K562 (cell line): Measurements from ENCODE around the gene KCNB1. TPM values are rescaled to one million over a fixed set of nuclear protein-coding genes. Genes with fewer than 3 reads are reported as not detected.

Experiments
- ATAC-seq: fragments of 200-7000 bp; cut with Tn5 transposase; 3 replicates; pipeline ENCODE4 v1.9.1; 2020; ENCODE audit warnings: moderate library complexity
- BruUV-seq: library from RNA; stranded (reverse); fragments of 400-500 nt; replicated peaks from 2 replicates; lab custom pipeline; 2021; lab: Mats Ljungman, UMichigan
- CTCF ChIA-PET: fragments of 300-600 bp; formaldehyde crosslinking; extraction: SDS; loops from one replicate; lab custom pipeline; 2021; ENCODE audit warnings: low intra/inter-chr PET ratio; lab: Yijun Ruan, JAX
- POLR2A ChIA-PET: fragments of 300-600, 350-650 bp; sonication (Branson Sonifier 250); formaldehyde crosslinking; extraction: SDS; loops from one replicate; lab custom pipeline; 2021; ENCODE audit warnings: antibody characterized with exemption, inconsistent platforms; lab: Yijun Ruan, JAX
- DNase-seq, 4 experiments: peaks; one replicate each; pipeline versions ENCODE4 v3.0.0 to v3.0.0-alpha.2; 2011 to 2018; ENCODE audit warnings: low spot score in 3 of 4, mixed read lengths in 3 of 4; ENCODE audit errors: extremely low read depth in 1 of 4
- FAIRE-seq: peaks from 2 replicates; lab custom pipeline; 2011; peaks lifted over from hg19 to GRCh38; lab: Jason Lieb, UNC
- H2AFZ ChIP-seq: 2 replicates; pipeline ENCODE4 v1.6.0; 2011; ENCODE audit warnings: low read depth, low read length, control low read depth, inconsistent platforms
- H3K27ac ChIP-seq: fragments of 200-600 bp; 3 replicates; pipeline ENCODE4 v1.8.0; 2011; ENCODE audit warnings: low read depth, mild to moderate bottlenecking, control low read depth, inconsistent platforms, low read length, moderate library complexity, mixed read lengths; ENCODE audit errors: extremely low read depth
- H3K27me3 ChIP-seq, 2 experiments: fragments of 300-600 bp in 1 of 2; 2 replicates in 1 of 2; 3 replicates in 1 of 2; pipeline versions ENCODE4 v1.6.0 to v1.8.0; 2011; ENCODE audit warnings: inconsistent platforms in 2 of 2, low read length in 2 of 2, mild to moderate bottlenecking in 1 of 2, mixed read lengths in 1 of 2, moderate library complexity in 1 of 2; ENCODE audit not compliant: control insufficient read depth in 2 of 2, insufficient read depth in 2 of 2
- H3K36me3 ChIP-seq: fragments of 300-600 bp; 3 replicates; pipeline ENCODE4 v1.8.0; 2011; ENCODE audit warnings: mild to moderate bottlenecking, low read length, inconsistent platforms; ENCODE audit not compliant: control insufficient read depth, insufficient read depth
- H3K4me1 ChIP-seq, 2 experiments: fragments of 200-600 bp in 1 of 2; replicated peaks in 1 of 2; 2 replicates in 1 of 2; 3 replicates in 1 of 2; pipeline versions ENCODE4 v1.5.1 to v1.8.0; 2011; ENCODE audit warnings: inconsistent platforms in 2 of 2, low read length in 2 of 2, mild to moderate bottlenecking in 1 of 2, mixed read lengths in 1 of 2, moderate library complexity in 1 of 2; ENCODE audit not compliant: control insufficient read depth in 2 of 2, insufficient read depth in 2 of 2
- H3K4me2 ChIP-seq: 2 replicates; pipeline ENCODE4 v1.6.1; 2011; ENCODE audit warnings: low read length, control low read depth, inconsistent platforms, mixed read lengths; ENCODE audit not compliant: insufficient read depth
- H3K4me3 ChIP-seq: fragments of 200-600 bp; sonication (generic), shearing (Covaris generic); 2 replicates; pipeline ENCODE4 v1.5.1; 2016; ENCODE audit warnings: control low read depth, inconsistent platforms
- H3K79me2 ChIP-seq: fragments of 200-600 bp; 3 replicates; pipeline ENCODE4 v1.8.0; 2011; ENCODE audit warnings: low read length, inconsistent platforms; ENCODE audit not compliant: control insufficient read depth, insufficient read depth
- H3K9ac ChIP-seq, 2 experiments: 2 replicates each; pipeline versions ENCODE4 v1.6.0 to v1.6.1; 2011; ENCODE audit warnings: low read depth in 2 of 2, low read length in 2 of 2, control low read depth in 1 of 2, inconsistent platforms in 1 of 2, mild to moderate bottlenecking in 1 of 2, mixed read lengths in 1 of 2; ENCODE audit not compliant: insufficient read depth in 1 of 2
- H3K9me1 ChIP-seq: one replicate; pipeline ENCODE4 v1.6.0; 2011; ENCODE audit warnings: inconsistent platforms, mild to moderate bottlenecking, low read length, moderate library complexity; ENCODE audit not compliant: control insufficient read depth, insufficient read depth
- H3K9me3 ChIP-seq: replicated peaks from 2 replicates; pipeline ENCODE4 v1.5.1; 2011; ENCODE audit warnings: low read depth, low read length, inconsistent platforms; ENCODE audit not compliant: control insufficient read depth, insufficient read depth
- H4K20me1 ChIP-seq: replicated peaks from 2 replicates; pipeline ENCODE4 v1.6.1; 2011; ENCODE audit warnings: low read length, inconsistent platforms, mixed read lengths; ENCODE audit not compliant: control insufficient read depth, insufficient read depth
- ATF1 ChIP-seq, 2 experiments: fragments of 450-650 bp in 1 of 2; IDR thresholded peaks; 2 replicates each; pipeline ENCODE4 v1.6.1; 2016; ENCODE audit warnings: missing compliant biosample characterization in 1 of 2, missing genetic modification characterization in 1 of 2
- HOMEZ ChIP-seq: fragments of 250-450 bp; sonication (Bioruptor Pico); IDR thresholded peaks from 2 replicates; pipeline ENCODE4 v1.4.0; 2020; ENCODE audit warnings: mild to moderate bottlenecking, moderate library complexity
- KLF13 ChIP-seq: fragments of 450-650 bp; IDR thresholded peaks from 2 replicates; pipeline ENCODE4 v1.6.1; 2016; ENCODE audit warnings: missing genetic modification characterization, low read depth, mild to moderate bottlenecking, missing compliant biosample characterization, moderate library complexity, borderline replicate concordance
- NONO ChIP-seq, 2 experiments: fragments of 200-400 bp in 1 of 2; fragments of 450-650 bp in 1 of 2; formaldehyde crosslinking in 1 of 2; IDR thresholded peaks; 2 replicates each; pipeline ENCODE4 v1.6.1; 2017; ENCODE audit warnings: low read depth in 2 of 2, mild to moderate bottlenecking in 2 of 2, moderate library complexity in 2 of 2, low read length in 1 of 2
- SP1 ChIP-seq: sonication (generic); formaldehyde crosslinking; IDR thresholded peaks from 2 replicates; pipeline ENCODE4 v1.8.1; 2022; ENCODE audit warnings: mild to moderate bottlenecking, missing genetic modification reagents
- SRSF7 ChIP-seq: fragments of 200-400 bp; formaldehyde crosslinking; optimal IDR thresholded peaks from 2 replicates; pipeline ENCODE3; 2017; ENCODE audit warnings: mild to moderate bottlenecking, low read depth, low read length
- TRIM25 ChIP-seq: fragments of 450-650 bp; IDR thresholded peaks from 2 replicates; pipeline ENCODE4 v1.7.0; 2016; ENCODE audit warnings: borderline replicate concordance
- ZKSCAN8 ChIP-seq: fragments of 200-800 bp; sonication (Bioruptor generic); IDR thresholded peaks from 2 replicates; pipeline ENCODE4 v1.6.1; 2016; ENCODE audit warnings: missing genetic modification characterization, missing compliant biosample characterization
- WGBS: fragments of 100-300 bp; shearing (Covaris generic); methylation state at CpG from one replicate; pipeline ENCODE4 v1.1.6; 2016; ENCODE audit warnings: low coverage, mixed read lengths; ENCODE audit not compliant: insufficient coverage; ENCODE audit errors: missing lambda C conversion rate; 5-methylcytosine and 5-hydroxymethylcytosine counted together
- in situ Hi-C: fragments of 300-500 bp; cut with MboI; formaldehyde crosslinking; loops from 4 replicates; pipeline ENCODE4 v1.15.0; 2018; ENCODE audit warnings: inconsistent platforms, mixed read lengths
- intact Hi-C: fragments of 100-400 bp; cut with micrococcal nuclease; formaldehyde crosslinking; loops from 2 replicates; pipeline ENCODE4 v1.14.2; 2022
- polyA plus RNA-seq, 8 experiments: library from polyadenylated mRNA; depleted of rRNA in 4 of 8; stranded (reverse) in 5 of 8; unstranded in 3 of 8; fragments of >200 nt; fragmentation: Nextera tagmentation in 2 of 8; fragmentation: Illumina TruSeq in 1 of 8; extraction: Ambion mirVana in 2 of 8; extraction: Trizol in 1 of 8; gene quantifications; 2 replicates each; pipeline versions ENCODE4 v1.2.1 to v1.2.3, GENCODE V29; 2011 to 2014; ENCODE audit warnings: inconsistent platforms in 1 of 8, missing spikeins in 1 of 8
- total RNA-seq, 7 experiments: library from RNA; depleted of rRNA in 6 of 7; stranded (reverse); fragments of >200 nt in 6 of 7; fragmentation: Illumina TruSeq in 2 of 7; extraction: Trizol in 2 of 7; gene quantifications; 2 replicates each; pipeline versions ENCODE4 v1.2.1 to v1.2.3, GENCODE V29; 2011 to 2021; ENCODE audit warnings: low replicate concordance in 1 of 7
- TF ChIP-seq, protein P1 (sequence below): fragments of 450-650 bp; IDR thresholded peaks from 2 replicates; pipeline ENCODE4 v1.6.1; 2017; ENCODE audit warnings: antibody characterized with exemption
- TF ChIP-seq, protein P2 (sequence below), 2 experiments: fragments of 450-650 bp; IDR thresholded peaks; 2 replicates each; pipeline ENCODE4 v1.6.1; 2018; ENCODE audit warnings: mild to moderate bottlenecking in 2 of 2, low read depth in 1 of 2; ENCODE audit not compliant: partially characterized antibody in 2 of 2

The KCNB1 gene
- total and polyA plus RNA-seq, 9 of the 15 experiments (the other 6 are each of a cell fraction or from before 2014, with no cell fraction given): 0.01 to 0.06 TPM; not detected in 7

- H3K9ac ChIP-seq: no peak overlapping the region
- no peak overlapping the region for H3K27ac ChIP-seq
- H3K27me3 ChIP-seq: peaks cover 21 to 32% of the 10 kb centered on the region in 2 experiments
- BruUV-seq: no TSS peak
- no peaks in the 10 kb centered on the region for H3K9me3 ChIP-seq
- H2AFZ ChIP-seq: no peak overlapping the region
- TF ChIP-seq SP1 (no peak), NONO (IDR thresholded peaks at IDR 0.05; ENCODE audit: low read depth in 2 of 2, low read length in 1 of 2) (no peak), ATF1 (CRISPR knock-in tag; IDR thresholded peaks at IDR 0.05) (no peak), ATF1 (tag; IDR thresholded peaks at IDR 0.05) (no peak), KLF13 (tag) (no peak), ZKSCAN8 (CRISPR knock-in tag) (no peak), TRIM25 (no peak), SRSF7 (no peak), HOMEZ (no peak)
- TF ChIP-seq, protein P1, sequence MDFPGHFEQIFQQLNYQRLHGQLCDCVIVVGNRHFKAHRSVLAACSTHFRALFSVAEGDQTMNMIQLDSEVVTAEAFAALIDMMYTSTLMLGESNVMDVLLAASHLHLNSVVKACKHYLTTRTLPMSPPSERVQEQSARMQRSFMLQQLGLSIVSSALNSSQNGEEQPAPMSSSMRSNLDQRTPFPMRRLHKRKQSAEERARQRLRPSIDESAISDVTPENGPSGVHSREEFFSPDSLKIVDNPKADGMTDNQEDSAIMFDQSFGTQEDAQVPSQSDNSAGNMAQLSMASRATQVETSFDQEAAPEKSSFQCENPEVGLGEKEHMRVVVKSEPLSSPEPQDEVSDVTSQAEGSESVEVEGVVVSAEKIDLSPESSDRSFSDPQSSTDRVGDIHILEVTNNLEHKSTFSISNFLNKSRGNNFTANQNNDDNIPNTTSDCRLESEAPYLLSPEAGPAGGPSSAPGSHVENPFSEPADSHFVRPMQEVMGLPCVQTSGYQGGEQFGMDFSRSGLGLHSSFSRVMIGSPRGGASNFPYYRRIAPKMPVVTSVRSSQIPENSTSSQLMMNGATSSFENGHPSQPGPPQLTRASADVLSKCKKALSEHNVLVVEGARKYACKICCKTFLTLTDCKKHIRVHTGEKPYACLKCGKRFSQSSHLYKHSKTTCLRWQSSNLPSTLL: no peak
- TF ChIP-seq, protein P2, sequence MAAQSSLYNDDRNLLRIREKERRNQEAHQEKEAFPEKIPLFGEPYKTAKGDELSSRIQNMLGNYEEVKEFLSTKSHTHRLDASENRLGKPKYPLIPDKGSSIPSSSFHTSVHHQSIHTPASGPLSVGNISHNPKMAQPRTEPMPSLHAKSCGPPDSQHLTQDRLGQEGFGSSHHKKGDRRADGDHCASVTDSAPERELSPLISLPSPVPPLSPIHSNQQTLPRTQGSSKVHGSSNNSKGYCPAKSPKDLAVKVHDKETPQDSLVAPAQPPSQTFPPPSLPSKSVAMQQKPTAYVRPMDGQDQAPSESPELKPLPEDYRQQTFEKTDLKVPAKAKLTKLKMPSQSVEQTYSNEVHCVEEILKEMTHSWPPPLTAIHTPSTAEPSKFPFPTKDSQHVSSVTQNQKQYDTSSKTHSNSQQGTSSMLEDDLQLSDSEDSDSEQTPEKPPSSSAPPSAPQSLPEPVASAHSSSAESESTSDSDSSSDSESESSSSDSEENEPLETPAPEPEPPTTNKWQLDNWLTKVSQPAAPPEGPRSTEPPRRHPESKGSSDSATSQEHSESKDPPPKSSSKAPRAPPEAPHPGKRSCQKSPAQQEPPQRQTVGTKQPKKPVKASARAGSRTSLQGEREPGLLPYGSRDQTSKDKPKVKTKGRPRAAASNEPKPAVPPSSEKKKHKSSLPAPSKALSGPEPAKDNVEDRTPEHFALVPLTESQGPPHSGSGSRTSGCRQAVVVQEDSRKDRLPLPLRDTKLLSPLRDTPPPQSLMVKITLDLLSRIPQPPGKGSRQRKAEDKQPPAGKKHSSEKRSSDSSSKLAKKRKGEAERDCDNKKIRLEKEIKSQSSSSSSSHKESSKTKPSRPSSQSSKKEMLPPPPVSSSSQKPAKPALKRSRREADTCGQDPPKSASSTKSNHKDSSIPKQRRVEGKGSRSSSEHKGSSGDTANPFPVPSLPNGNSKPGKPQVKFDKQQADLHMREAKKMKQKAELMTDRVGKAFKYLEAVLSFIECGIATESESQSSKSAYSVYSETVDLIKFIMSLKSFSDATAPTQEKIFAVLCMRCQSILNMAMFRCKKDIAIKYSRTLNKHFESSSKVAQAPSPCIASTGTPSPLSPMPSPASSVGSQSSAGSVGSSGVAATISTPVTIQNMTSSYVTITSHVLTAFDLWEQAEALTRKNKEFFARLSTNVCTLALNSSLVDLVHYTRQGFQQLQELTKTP (IDR thresholded peaks at IDR 0.05; ENCODE audit: low read depth in 1 of 2, partially characterized antibody in 2 of 2): no peak
- H3K36me3 ChIP-seq: no peaks in the 10 kb centered on the region
- ChIA-PET CTCF (no interaction called here), POLR2A (interaction anchor here (0.8 to 2.4 kb wide), 2 partner anchors 14 to 80 kb away, joined by 4 to 8 read pairs; no protein-coding TSS in a partner anchor)
- intact Hi-C loops (no loop called here), in situ Hi-C loops (no loop called here)
- ATAC-seq (no peak), FAIRE-seq (peak; percentile 40), DNase-seq (no peak)
- H3K4me1 ChIP-seq: peaks cover 11 to 18% of the 10 kb centered on the region in 2 experiments; a peak in 4 of 5 replicates
- H3K79me2 ChIP-seq: no peaks in the 10 kb centered on the region
- H3K4me2 ChIP-seq: no peak overlapping the region
- no peaks in the 10 kb centered on the region; the same call in 1 of the 2 replicates for H4K20me1 ChIP-seq
- no peak overlapping the region for H3K4me3 ChIP-seq
- 0% methylated on average over 2 of the region's 2 CpGs for whole genome bisulfite sequencing
- H3K9me1 ChIP-seq: no peaks in the 10 kb centered on the region
Observed at GRCh38 chr20:49316704-49317103, 165.8 kb downstream of the KCNB1 start.
